GM19193 (cell line): ENCODE results near the gene SPACA6.

Experiments
- POLR2A ChIP-seq: IDR thresholded peaks from 4 replicates; pipeline ENCODE4 v1.6.1; 2011; ENCODE audit not compliant: insufficient read depth, insufficient read length; ENCODE audit errors: extremely low read depth

Gene SPACA6

DNA sequence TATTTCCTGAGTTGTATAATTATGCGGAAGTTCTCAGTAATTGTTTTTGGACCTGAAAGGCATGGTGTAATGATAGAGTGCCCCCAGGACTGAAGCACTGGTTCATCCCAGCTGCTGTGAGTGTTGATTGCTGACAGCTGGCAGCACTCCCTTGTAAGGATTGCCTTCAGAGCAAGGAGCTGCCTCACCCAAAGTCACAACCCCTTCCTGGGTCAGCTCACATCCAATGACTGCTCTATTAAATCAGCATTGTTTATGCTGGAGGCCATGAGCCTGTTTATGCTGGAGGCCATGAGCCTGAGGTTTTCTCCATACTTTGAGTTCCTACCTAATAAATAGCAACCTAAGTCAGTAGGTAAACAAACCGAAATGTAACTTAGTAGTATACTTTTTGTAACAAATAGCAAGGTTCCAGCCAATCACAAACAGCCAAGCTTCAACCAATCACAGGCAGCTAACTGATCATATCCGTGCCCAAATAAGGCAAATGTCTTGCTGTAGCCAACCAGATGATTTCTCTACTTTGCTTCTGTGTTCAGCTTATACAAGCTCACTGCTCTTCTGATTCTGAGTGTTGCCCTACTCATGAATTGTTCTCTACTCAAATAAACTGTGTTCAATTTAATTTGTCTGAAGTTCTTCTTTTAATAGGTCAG is 11.7 kb upstream of the SPACA6 start:
- no peak for TF ChIP-seq POLR2A

- TF ChIP-seq POLR2A: no peak
Observed at GRCh38 chr19:51686171-51686570, 7.0 kb upstream of the SPACA6 start.

GRCh38 chr19:51687791-51688670 is 5.1 kb upstream of the SPACA6 start:
- no peak for TF ChIP-seq POLR2A

GRCh38 chr19:51688671-51689571 is 4.2 kb upstream of the SPACA6 start:
- no peak for TF ChIP-seq POLR2A

- TF ChIP-seq POLR2A: no peak
Observed at GRCh38 chr19:51689751-51690453, 3.2 kb upstream of the SPACA6 start.

- no peak for TF ChIP-seq POLR2A
Observed at GRCh38 chr19:51690454-51691073, 2.6 kb upstream of the SPACA6 start.

- no peak for TF ChIP-seq POLR2A
Observed at GRCh38 chr19:51691074-51691583, 2.0 kb upstream of the SPACA6 start.

DNA sequence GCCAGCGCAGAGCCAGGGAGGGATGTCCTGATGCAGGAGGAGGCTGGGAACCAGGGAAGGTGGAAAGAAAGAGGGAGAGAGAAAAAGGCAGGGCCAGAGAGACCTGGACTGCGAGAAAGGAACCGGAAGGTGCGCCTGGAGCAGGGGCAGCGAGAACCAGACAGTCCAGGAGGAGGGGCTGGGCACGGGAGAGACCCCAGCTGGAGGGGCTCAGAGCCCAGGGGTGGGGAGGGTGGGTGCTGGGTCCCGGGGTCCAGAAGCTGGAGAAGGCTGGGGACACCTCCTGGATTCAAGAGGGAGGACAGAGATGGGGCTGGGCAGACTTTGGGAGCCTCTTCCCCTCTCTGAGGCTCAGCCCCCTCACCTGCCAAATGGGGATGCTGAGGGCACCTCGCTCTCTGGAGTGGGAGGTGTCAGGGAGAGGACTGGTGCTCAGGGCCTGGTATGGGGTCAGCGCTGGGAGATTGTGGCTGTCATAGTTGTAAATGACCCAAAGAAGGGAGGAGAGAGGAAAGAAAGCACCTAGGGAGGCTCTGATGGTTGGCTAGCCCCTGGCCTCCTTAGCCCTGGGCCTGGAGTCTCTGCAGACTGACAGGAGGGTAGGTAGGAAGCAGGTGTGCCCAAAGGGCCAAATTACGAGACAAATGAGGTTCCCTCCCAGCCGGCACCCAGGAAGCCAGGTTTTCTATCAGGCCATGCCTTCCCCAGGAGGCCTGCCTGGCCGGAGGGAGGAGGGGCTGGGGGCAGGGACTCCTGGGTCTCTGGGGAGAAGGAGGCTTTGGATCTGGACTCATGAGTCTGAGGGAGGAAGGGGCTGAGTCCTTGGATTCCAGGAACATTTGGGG is 1.3 kb upstream of the SPACA6 start:
- TF ChIP-seq POLR2A: no peak

DNA sequence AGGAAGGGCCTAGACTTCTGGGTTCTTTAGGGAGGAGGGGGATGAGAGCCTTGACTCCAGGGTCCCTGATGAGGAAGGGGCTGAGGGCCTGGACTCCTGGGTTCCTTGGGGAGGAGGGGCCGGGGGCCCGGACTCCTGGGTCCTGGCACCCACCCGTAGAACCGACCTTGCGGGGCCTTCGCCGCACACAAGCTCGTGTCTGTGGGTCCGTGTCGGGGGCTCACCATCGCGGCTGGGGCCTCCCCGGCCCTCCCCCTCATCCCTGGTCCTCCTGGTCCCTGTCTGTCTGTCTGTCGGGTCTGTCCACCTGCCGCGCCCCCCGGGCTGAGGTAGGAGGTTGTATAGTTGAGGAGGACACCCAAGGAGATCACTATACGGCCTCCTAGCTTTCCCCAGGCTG is 662 bp upstream of the SPACA6 start:
- TF ChIP-seq POLR2A: no peak

DNA sequence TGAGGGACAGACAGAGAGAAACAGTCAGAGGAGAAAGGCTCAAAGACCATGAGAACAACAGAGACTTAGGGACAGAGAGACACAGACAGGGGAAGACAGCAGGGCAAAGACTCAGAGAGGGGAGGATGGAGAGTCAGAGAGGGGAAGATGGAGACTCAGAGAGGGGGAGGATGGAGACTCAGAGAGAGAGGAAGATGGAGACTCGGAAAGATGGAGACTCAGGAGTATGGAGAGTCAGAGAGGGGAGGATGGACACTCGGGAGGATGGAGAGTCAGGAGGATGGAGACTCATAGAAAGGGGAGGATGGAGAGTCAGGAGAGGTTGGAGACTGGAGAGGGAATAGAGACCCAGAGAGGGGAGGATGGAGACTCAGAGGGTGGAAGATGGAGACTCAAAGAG is 689 bp downstream of the SPACA6 start:
- TF ChIP-seq POLR2A: no peak

DNA sequence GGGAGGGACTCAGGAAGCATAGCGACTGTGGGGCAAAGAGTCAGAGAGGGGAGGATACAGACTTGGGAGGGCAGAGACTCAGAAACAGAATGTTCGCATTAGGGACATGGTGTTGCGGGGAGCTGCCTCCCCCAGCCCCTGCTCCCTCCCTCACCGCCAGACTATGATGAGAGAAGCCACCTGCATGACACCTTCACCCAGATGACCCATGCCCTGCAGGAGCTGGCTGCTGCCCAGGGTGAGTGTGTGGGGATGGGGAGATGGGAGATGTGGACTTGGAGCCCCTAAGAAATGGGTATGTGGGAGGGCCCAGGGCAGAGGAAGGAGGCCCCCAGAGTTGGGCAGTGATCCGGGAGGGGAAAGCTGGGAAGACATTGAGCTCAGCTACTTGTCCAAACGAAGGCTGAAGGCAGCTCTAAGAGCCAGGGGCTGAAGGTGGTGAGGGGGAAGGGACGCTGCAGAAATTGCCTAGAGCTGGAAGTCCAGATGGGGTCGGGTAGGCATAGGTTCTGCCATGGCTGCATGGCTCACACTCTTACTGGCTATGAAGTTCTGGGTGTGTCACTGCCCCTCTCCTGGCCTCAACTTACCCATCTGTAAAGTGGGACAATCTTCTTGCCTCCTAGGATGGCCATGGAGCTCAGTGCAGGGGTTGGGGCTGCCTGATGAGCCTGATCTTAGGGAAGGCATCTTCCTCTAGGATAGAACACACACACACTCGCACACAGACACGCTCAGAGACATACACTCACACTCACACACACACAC is 1.4 kb downstream of the SPACA6 start:
- TF ChIP-seq POLR2A: no peak

- TF ChIP-seq POLR2A: no peak
Observed at GRCh38 chr19:51695088-51695487, 2.0 kb downstream of the SPACA6 start.
